OCI-LY1 (cell line): ENCODE measurements around the gene FBXO34.

ENCODE experiments used
- H2AFZ ChIP-seq: fragments of 200-600 bp; sonication (generic), shearing (Covaris generic); 2 replicates; pipeline ENCODE4 v1.6.0; 2014; ENCODE audit warnings: antibody characterized with exemption, mild to moderate bottlenecking, low read length
- H3F3A ChIP-seq: fragments of 200-600 bp; sonication (generic), shearing (Covaris generic); 2 replicates; pipeline ENCODE4 v1.6.0; 2014; ENCODE audit warnings: mild to moderate bottlenecking, antibody characterized with exemption, low read length, moderate library complexity; ENCODE audit not compliant: insufficient read depth
- H3K27ac ChIP-seq: fragments of 200-600 bp; sonication (generic); 2 replicates; pipeline ENCODE4 v1.5.1; 2014; ENCODE audit warnings: low read length, mixed run types, mild to moderate bottlenecking, low read depth; ENCODE audit not compliant: poor library complexity, severe bottlenecking
- H3K27me3 ChIP-seq: fragments of 200-600 bp; sonication (generic); 2 replicates; pipeline ENCODE4 v1.6.0; 2014; ENCODE audit warnings: antibody characterized with exemption, mild to moderate bottlenecking, low read length, moderate library complexity; ENCODE audit not compliant: insufficient read depth
- H3K36me3 ChIP-seq: fragments of 200-600 bp; sonication (generic); 2 replicates; pipeline ENCODE4 v1.6.1; 2014; ENCODE audit warnings: mild to moderate bottlenecking, antibody characterized with exemption, low read length, moderate library complexity, mixed read lengths; ENCODE audit not compliant: insufficient read depth
- H3K4me1 ChIP-seq: fragments of 200-600 bp; sonication (generic); 2 replicates; pipeline ENCODE4 v1.5.1; 2014; ENCODE audit warnings: mild to moderate bottlenecking, low read length, moderate library complexity; ENCODE audit not compliant: insufficient read depth, severe bottlenecking
- H3K4me2 ChIP-seq: fragments of 200-600 bp; sonication (generic), shearing (Covaris generic); 2 replicates; pipeline ENCODE4 v1.6.1; 2014; ENCODE audit warnings: low read length
- H3K4me3 ChIP-seq: fragments of 200-600 bp; sonication (generic); 2 replicates; pipeline ENCODE4 v1.5.1; 2014; ENCODE audit warnings: low read length, low read depth, mild to moderate bottlenecking, mixed read lengths; ENCODE audit not compliant: poor library complexity, severe bottlenecking
- H3K79me2 ChIP-seq: fragments of 200-600 bp; shearing (Covaris generic); 2 replicates; pipeline ENCODE4 v1.6.1; 2016; ENCODE audit warnings: mixed run types, low read length, mixed read lengths; ENCODE audit not compliant: insufficient read depth
- H3K9ac ChIP-seq: fragments of 200-600 bp; sonication (generic), shearing (Covaris generic); 2 replicates; pipeline ENCODE4 v1.6.1; 2014; ENCODE audit warnings: mild to moderate bottlenecking, low read length, mixed read lengths
- H3K9me2 ChIP-seq: fragments of 200-600 bp; sonication (generic), shearing (Covaris generic); 2 replicates; pipeline ENCODE4 v1.6.1; 2014; ENCODE audit warnings: low read depth, mild to moderate bottlenecking, low read length, mixed read lengths
- H3K9me3 ChIP-seq: fragments of 200-600 bp; shearing (Covaris generic); 2 replicates; pipeline ENCODE4 v1.6.1; 2014; ENCODE audit warnings: low read length, mixed read lengths
- H4K20me1 ChIP-seq: fragments of 200-600 bp; sonication (generic), shearing (Covaris generic); 2 replicates; pipeline ENCODE4 v1.6.0; 2016; ENCODE audit warnings: mild to moderate bottlenecking, low read length; ENCODE audit not compliant: insufficient read depth
- CTCF ChIP-seq: fragments of 200-600 bp; sonication (generic), shearing (Covaris generic); IDR thresholded peaks from 2 replicates; pipeline ENCODE4 v1.5.1; 2017; ENCODE audit warnings: mild to moderate bottlenecking, antibody characterized with exemption, low read length, moderate library complexity, mixed read lengths
- EZH2 ChIP-seq: fragments of 200-600 bp; sonication (generic), shearing (Covaris generic); IDR thresholded peaks from 2 replicates; pipeline ENCODE4 v1.8.0; 2017; ENCODE audit warnings: borderline replicate concordance, mixed run types, mild to moderate bottlenecking, antibody characterized with exemption, low read length, moderate library complexity, mixed read lengths

The FBXO34 gene

GRCh38 chr14:55336162-55336561, 64.9 kb downstream of the FBXO34 start:
- Histone ChIP-seq H3K9me3 (no peaks in the 10 kb centered on the region), H3K79me2 (peaks cover 37% of the 10 kb centered on the region), H3F3A (no peaks in the 10 kb centered on the region), H3K9me2 (no peaks in the 10 kb centered on the region), H3K27ac (no peak overlapping the region), H3K4me1 (peaks cover 37% of the 10 kb centered on the region), H2AFZ (no peak overlapping the region), H3K9ac (no peak overlapping the region), H4K20me1 (no peaks in the 10 kb centered on the region), H3K36me3 (no peaks in the 10 kb centered on the region), H3K4me3 (no peak overlapping the region), H3K27me3 (no peaks in the 10 kb centered on the region), H3K4me2 (no peak overlapping the region)
- TF ChIP-seq EZH2 = no peak
- no peak for TF ChIP-seq CTCF

DNA sequence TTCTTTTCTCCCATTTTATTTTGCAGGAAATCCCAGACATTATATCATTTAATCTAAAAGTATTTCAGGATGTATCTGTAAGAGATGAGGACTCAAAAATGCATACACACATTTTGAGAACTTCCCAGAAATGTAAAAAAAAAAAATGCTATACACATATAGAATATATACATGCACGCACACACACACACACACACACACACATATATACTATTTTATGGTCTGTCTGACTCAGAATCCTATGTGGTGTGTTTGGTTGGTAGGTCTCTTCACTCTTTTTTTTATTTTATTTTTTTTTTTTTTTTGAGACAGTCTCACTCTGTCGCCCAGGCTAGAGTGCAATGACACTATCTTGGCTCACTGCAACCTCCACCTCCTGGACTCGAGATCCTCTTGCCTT, 65.5 kb downstream of the FBXO34 start:
- H3K4me1 ChIP-seq = peaks cover 37% of the 10 kb centered on the region

DNA sequence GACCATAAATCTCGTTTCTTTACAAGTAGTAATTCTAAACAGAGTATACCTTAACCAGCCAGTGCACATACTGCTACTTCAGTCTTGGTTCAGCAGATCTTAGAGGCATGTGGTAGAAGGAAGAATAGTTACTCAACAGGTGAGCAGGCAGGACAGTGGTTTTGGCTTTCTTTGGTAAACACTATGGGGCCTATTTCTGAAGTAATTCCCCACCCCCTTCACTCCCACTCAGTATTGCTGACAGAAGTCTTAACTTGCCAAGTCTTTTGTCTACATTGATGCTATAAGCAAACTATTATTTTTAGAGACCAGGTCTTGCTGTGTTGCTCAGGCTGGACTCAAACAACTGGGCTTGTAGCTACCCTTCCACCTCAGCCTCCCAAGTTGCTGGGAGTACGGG, 68.5 kb downstream of the FBXO34 start:
- no peaks in the 10 kb centered on the region for H3K9me2 ChIP-seq
- peaks cover 9% of the 10 kb centered on the region for H3K4me1 ChIP-seq
- TF ChIP-seq EZH2 (no peak), CTCF (no peak)
- H3K4me3 ChIP-seq = no peak overlapping the region
- H3F3A ChIP-seq = no peaks in the 10 kb centered on the region
- H3K36me3 ChIP-seq = no peaks in the 10 kb centered on the region
- H3K9ac ChIP-seq = no peak overlapping the region
- no peaks in the 10 kb centered on the region for H4K20me1 ChIP-seq
- no peak overlapping the region for H2AFZ ChIP-seq
- H3K79me2 ChIP-seq = peaks cover 33% of the 10 kb centered on the region
- H3K27ac ChIP-seq = no peak overlapping the region
- no peaks in the 10 kb centered on the region for H3K27me3 ChIP-seq
- no peaks in the 10 kb centered on the region for H3K9me3 ChIP-seq
- H3K4me2 ChIP-seq = no peak overlapping the region

More for the DNA sequence above, 65.5 kb downstream of the FBXO34 start:
- Histone ChIP-seq H4K20me1 (no peaks in the 10 kb centered on the region), H3K9ac (no peak overlapping the region), H3K4me2 (no peak overlapping the region), H3K4me3 (no peak overlapping the region), H3K9me3 (no peaks in the 10 kb centered on the region), H3K79me2 (peaks cover 39% of the 10 kb centered on the region), H3K9me2 (no peaks in the 10 kb centered on the region), H2AFZ (no peak overlapping the region), H3K27ac (no peak overlapping the region), H3K36me3 (no peaks in the 10 kb centered on the region), H3K27me3 (no peaks in the 10 kb centered on the region), H3F3A (no peaks in the 10 kb centered on the region)
- no peak for TF ChIP-seq EZH2
- no peak for TF ChIP-seq CTCF
